ENCODE results near the gene MLYCD.

The MLYCD gene

DNA sequence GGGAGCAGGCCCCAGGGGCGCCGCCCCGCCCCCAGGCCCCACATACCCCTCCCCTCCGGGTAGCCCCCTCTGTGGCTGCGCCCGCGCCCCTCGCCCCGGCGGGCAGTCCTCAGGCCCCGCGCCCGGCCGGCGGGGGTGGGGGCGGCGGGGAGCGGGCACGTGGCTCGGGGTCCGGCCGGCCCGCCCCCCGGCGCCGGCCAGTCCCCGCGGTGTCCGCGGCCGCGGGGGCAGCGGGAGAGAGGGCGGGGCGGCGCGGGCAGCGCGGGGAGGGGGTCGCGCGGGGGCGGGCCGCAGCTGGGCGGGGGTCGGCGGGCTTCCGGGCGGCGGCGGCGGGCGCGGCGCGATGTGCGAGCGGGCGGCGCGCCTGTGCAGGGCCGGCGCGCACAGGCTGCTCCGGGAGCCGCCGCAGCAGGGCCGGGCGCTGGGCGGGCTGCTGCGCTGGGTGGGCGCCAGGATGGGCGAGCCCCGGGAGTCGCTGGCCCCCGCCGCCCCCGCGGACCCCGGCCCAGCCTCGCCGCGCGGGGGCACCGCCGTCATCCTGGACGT, 69.5 kb downstream of the MLYCD start:
- H3K4me3 ChIP-seq (ENCODE audit: low read depth, low read length, poor library complexity, severe bottlenecking) = no peak overlapping the region

DNA sequence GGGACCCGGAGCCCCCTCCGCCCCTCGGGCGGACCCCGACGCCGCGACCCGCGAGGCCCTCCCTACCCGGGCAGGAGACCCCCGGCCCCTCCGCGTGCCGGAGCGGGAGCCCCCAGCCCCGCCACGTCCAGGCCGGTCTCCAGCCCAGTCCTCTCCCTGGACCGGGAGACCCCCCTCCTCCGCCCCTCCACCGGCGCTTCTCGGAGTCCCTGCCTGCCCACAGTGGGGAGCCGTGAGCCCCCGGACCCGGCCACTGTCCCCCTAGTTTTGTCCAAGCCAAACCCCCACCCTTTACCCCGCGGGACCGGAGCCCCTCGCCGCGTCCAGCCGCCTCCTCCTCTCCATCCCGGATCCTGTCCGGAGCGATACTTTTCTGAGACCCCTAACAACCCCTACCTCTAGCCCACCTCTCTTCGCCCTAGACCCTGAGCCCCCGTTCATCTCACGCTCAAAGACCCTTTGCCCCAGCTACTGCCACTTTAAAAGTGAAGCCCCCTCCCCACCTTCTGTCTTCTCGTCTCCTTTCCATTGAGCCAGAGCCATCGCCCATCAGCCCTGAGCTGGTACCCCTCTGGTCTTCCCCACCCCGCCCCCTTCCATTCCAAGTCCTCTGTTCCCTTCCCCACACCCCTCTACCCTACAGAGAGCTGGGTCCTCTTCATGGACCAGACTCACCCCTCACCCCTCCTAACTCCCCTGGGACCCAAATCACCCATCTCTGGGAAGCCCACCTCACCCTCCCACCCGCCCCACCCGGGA, 70.2 kb downstream of the MLYCD start:
- Histone ChIP-seq H3K4me2 (ENCODE audit: low read length) (no peak overlapping the region), H3K9me2 (ENCODE audit: low read depth, low read length) (no peaks in the 10 kb centered on the region), H3K27ac (ENCODE audit: low read depth, low read length, poor library complexity, severe bottlenecking) (no peak overlapping the region), H3K36me3 (ENCODE audit: insufficient read depth, low read length) (no peaks in the 10 kb centered on the region), H3K27me3 (ENCODE audit: insufficient read depth, low read length) (no peaks in the 10 kb centered on the region; the same call in 1 of the 2 replicates), H3K9ac (ENCODE audit: low read length) (no peak overlapping the region), H3K4me3 (ENCODE audit: low read depth, low read length, poor library complexity, severe bottlenecking) (no peak overlapping the region), H4K20me1 (ENCODE audit: insufficient read depth, low read length) (no peaks in the 10 kb centered on the region), H2AFZ (ENCODE audit: low read length) (no peak overlapping the region), H3K4me1 (ENCODE audit: insufficient read depth, low read length, severe bottlenecking) (no peaks in the 10 kb centered on the region), H3K79me2 (ENCODE audit: insufficient read depth, low read length) (no peaks in the 10 kb centered on the region), H3K9me3 (ENCODE audit: low read length) (no peaks in the 10 kb centered on the region), H3F3A (ENCODE audit: insufficient read depth, low read length) (no peaks in the 10 kb centered on the region)
- TF ChIP-seq EZH2 (IDR thresholded peaks at IDR 0.05; ENCODE audit: borderline replicate concordance, low read length) = no peak
- TF ChIP-seq, protein P1, sequence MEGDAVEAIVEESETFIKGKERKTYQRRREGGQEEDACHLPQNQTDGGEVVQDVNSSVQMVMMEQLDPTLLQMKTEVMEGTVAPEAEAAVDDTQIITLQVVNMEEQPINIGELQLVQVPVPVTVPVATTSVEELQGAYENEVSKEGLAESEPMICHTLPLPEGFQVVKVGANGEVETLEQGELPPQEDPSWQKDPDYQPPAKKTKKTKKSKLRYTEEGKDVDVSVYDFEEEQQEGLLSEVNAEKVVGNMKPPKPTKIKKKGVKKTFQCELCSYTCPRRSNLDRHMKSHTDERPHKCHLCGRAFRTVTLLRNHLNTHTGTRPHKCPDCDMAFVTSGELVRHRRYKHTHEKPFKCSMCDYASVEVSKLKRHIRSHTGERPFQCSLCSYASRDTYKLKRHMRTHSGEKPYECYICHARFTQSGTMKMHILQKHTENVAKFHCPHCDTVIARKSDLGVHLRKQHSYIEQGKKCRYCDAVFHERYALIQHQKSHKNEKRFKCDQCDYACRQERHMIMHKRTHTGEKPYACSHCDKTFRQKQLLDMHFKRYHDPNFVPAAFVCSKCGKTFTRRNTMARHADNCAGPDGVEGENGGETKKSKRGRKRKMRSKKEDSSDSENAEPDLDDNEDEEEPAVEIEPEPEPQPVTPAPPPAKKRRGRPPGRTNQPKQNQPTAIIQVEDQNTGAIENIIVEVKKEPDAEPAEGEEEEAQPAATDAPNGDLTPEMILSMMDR (IDR thresholded peaks at IDR 0.05; ENCODE audit: low read length) = no peak

More for the DNA sequence above, 69.5 kb downstream of the MLYCD start:
- Histone ChIP-seq H3K27ac (ENCODE audit: low read depth, low read length, poor library complexity, severe bottlenecking) (no peak overlapping the region), H2AFZ (ENCODE audit: low read length) (no peak overlapping the region), H3K4me2 (ENCODE audit: low read length) (no peak overlapping the region), H4K20me1 (ENCODE audit: insufficient read depth, low read length) (no peaks in the 10 kb centered on the region), H3K9ac (ENCODE audit: low read length) (no peak overlapping the region), H3K27me3 (ENCODE audit: insufficient read depth, low read length) (peaks cover 1% of the 10 kb centered on the region; the same call in 1 of the 2 replicates), H3K79me2 (ENCODE audit: insufficient read depth, low read length) (no peaks in the 10 kb centered on the region), H3K36me3 (ENCODE audit: insufficient read depth, low read length) (no peaks in the 10 kb centered on the region), H3F3A (ENCODE audit: insufficient read depth, low read length) (no peaks in the 10 kb centered on the region), H3K4me1 (ENCODE audit: insufficient read depth, low read length, severe bottlenecking) (no peaks in the 10 kb centered on the region), H3K9me3 (ENCODE audit: low read length) (no peaks in the 10 kb centered on the region), H3K9me2 (ENCODE audit: low read depth, low read length) (no peaks in the 10 kb centered on the region)
- no peak for TF ChIP-seq EZH2 (IDR thresholded peaks at IDR 0.05; ENCODE audit: borderline replicate concordance, low read length)

DNA sequence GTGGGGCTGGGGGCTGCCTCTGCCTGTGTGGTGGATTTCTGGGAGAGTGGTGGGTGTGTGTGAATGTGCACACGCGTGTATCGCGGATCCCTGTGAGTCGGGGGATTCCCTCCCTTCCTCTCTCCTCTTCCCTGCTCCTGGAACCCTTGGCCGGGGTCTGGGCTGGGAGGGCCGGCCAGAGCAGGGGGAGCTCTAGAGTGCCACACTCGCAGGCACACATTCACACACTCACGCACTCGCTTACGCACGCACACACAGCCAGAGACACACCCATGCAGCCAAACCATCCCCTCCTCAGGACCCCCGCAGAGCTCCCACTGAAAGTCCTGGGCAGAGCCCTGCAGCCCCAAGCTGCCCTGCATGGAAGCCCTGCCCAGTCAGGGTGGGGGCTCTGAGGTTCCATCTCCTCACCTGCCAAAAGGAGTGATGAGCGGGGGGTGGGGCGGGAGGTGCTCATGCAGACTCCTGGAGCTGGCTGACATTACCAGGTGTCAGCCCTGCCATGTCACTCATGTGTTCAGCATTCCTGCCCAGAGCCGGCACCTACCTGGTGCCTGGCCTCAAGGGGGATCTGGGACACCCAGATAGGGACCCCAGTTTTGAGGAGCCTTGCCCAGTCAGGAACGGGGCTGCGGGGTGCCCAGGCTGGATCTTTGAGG, 71.0 kb downstream of the MLYCD start:
- no peaks in the 10 kb centered on the region for H3K4me1 ChIP-seq (ENCODE audit: insufficient read depth, low read length, severe bottlenecking)
- no peaks in the 10 kb centered on the region for H3K36me3 ChIP-seq (ENCODE audit: insufficient read depth, low read length)
- no peak overlapping the region for H3K4me3 ChIP-seq (ENCODE audit: low read depth, low read length, poor library complexity, severe bottlenecking)
- TF ChIP-seq, protein P1 (IDR thresholded peaks at IDR 0.05; ENCODE audit: low read length) = no peak
- TF ChIP-seq EZH2 (IDR thresholded peaks at IDR 0.05; ENCODE audit: borderline replicate concordance, low read length) = no peak
- H3K4me2 ChIP-seq (ENCODE audit: low read length) = no peak overlapping the region
- no peaks in the 10 kb centered on the region for H3K79me2 ChIP-seq (ENCODE audit: insufficient read depth, low read length)
- H3K9ac ChIP-seq (ENCODE audit: low read length) = no peak overlapping the region
- H3K9me3 ChIP-seq (ENCODE audit: low read length) = no peaks in the 10 kb centered on the region
- H3K27ac ChIP-seq (ENCODE audit: low read depth, low read length, poor library complexity, severe bottlenecking) = no peak overlapping the region
- H3F3A ChIP-seq (ENCODE audit: insufficient read depth, low read length) = no peaks in the 10 kb centered on the region
- H2AFZ ChIP-seq (ENCODE audit: low read length) = no peak overlapping the region
- no peaks in the 10 kb centered on the region for H4K20me1 ChIP-seq (ENCODE audit: insufficient read depth, low read length)
- H3K27me3 ChIP-seq (ENCODE audit: insufficient read depth, low read length) = no peaks in the 10 kb centered on the region; the same call in 1 of the 2 replicates
- H3K9me2 ChIP-seq (ENCODE audit: low read depth, low read length) = no peaks in the 10 kb centered on the region
